ENCODE results near the gene TAF1B.
"Not testable (repeated sequence)": the region's sequence is repeated elsewhere in the genome, so short reads cannot be mapped to it uniquely, and the experiment has no call there.

TAF1B gene

GRCh38 chr2:9814129-9814868 is 29.0 kb upstream of the TAF1B start:
- no peak overlapping the region for H3K27ac Mint-ChIP-seq
- peaks cover 10% of the 10 kb centered on the region for H3K4me1 Mint-ChIP-seq (ENCODE audit: low read depth)
- no peaks in the 10 kb centered on the region for H3K9me3 Mint-ChIP-seq
- no peak overlapping the region for H3K4me3 Mint-ChIP-seq
- DNase-seq, result no peak
- H3K36me3 Mint-ChIP-seq (ENCODE audit: low read depth), result no peaks in the 10 kb centered on the region
- no peaks in the 10 kb centered on the region for H3K27me3 Mint-ChIP-seq

- Mint-ChIP-seq H3K36me3 (ENCODE audit: low read depth) (no peaks in the 10 kb centered on the region), H3K27me3 (no peaks in the 10 kb centered on the region), H3K27ac (no peak overlapping the region), H3K4me1 (ENCODE audit: low read depth) (peaks cover 10% of the 10 kb centered on the region), H3K9me3 (no peaks in the 10 kb centered on the region), H3K4me3 (no peak overlapping the region)
- no peak for DNase-seq
These were observed 28.2 kb upstream of the TAF1B start for GRCh38 chr2:9815076-9815475.

DNA sequence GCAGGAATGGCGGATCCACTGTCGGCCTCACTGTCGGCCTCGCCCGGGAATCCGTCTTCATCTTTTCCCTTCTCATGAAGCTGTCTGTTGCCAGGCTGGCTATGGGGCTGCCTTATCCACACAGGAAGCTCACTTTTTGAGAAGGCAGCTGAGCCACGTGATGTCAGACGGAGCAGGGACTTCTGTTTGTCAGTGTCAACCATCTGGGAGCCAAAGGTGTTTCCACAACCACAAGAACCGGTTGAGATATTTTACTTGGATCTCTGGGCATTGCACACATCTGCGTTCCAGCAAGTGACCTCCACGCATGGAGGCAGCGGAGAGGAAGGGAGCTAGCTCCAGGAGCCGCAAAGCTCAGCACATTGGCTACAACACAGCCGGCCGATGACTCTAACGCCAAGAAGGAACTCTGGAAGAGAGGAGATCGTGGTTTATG is 27.4 kb upstream of the TAF1B start:
- H3K4me1 Mint-ChIP-seq (ENCODE audit: low read depth), result peaks cover 10% of the 10 kb centered on the region
- H3K4me3 Mint-ChIP-seq, result no peak overlapping the region
- DNase-seq, result no peak
- H3K27ac Mint-ChIP-seq, result no peak overlapping the region
- no peaks in the 10 kb centered on the region for H3K9me3 Mint-ChIP-seq
- no peaks in the 10 kb centered on the region for H3K27me3 Mint-ChIP-seq
- no peaks in the 10 kb centered on the region for H3K36me3 Mint-ChIP-seq (ENCODE audit: low read depth)

GRCh38 chr2:9818097-9818496 is 25.2 kb upstream of the TAF1B start:
- DNase-seq, result no peak
- no peaks in the 10 kb centered on the region for H3K36me3 Mint-ChIP-seq (ENCODE audit: low read depth)
- H3K4me3 Mint-ChIP-seq, result no peak overlapping the region
- H3K27me3 Mint-ChIP-seq, result no peaks in the 10 kb centered on the region
- H3K4me1 Mint-ChIP-seq (ENCODE audit: low read depth), result peaks cover 10% of the 10 kb centered on the region
- no peak overlapping the region for H3K27ac Mint-ChIP-seq
- H3K9me3 Mint-ChIP-seq, result no peaks in the 10 kb centered on the region

DNA sequence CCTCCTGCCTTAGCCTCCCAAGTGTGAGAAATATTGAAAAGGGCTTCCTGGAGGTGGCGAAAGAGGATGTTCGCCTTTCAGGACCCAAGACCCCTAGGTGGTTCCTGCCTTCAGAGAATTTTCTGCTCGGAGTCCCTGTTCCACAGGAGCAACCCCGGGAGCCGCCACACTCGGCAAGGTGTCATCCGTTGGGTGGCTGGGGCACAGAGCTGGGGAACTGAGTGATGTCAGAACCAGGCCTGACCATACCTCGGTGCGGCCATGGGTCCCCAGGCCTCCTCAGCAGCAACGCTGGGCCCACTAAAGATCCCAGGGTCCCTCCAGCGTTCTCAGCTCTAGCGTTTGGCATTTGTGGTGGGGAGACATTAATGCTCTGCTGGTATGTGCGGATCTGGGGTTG is 23.7 kb upstream of the TAF1B start:
- Mint-ChIP-seq H3K36me3 (ENCODE audit: low read depth) (no peaks in the 10 kb centered on the region), H3K27me3 (peaks cover 2% of the 10 kb centered on the region), H3K4me3 (no peak overlapping the region), H3K9me3 (no peaks in the 10 kb centered on the region), H3K4me1 (ENCODE audit: low read depth) (peaks cover 5% of the 10 kb centered on the region), H3K27ac (no peak overlapping the region)
- no peak for DNase-seq

- no peaks in the 10 kb centered on the region for H3K36me3 Mint-ChIP-seq (ENCODE audit: low read depth)
- no peak overlapping the region for H3K4me3 Mint-ChIP-seq
- H3K4me1 Mint-ChIP-seq (ENCODE audit: low read depth), result peaks cover 5% of the 10 kb centered on the region
- H3K27me3 Mint-ChIP-seq, result peaks cover 2% of the 10 kb centered on the region
- H3K9me3 Mint-ChIP-seq, result no peaks in the 10 kb centered on the region
- no peak overlapping the region for H3K27ac Mint-ChIP-seq
- DNase-seq, result no peak
These were observed 23.0 kb upstream of the TAF1B start for GRCh38 chr2:9820020-9820973.

DNA sequence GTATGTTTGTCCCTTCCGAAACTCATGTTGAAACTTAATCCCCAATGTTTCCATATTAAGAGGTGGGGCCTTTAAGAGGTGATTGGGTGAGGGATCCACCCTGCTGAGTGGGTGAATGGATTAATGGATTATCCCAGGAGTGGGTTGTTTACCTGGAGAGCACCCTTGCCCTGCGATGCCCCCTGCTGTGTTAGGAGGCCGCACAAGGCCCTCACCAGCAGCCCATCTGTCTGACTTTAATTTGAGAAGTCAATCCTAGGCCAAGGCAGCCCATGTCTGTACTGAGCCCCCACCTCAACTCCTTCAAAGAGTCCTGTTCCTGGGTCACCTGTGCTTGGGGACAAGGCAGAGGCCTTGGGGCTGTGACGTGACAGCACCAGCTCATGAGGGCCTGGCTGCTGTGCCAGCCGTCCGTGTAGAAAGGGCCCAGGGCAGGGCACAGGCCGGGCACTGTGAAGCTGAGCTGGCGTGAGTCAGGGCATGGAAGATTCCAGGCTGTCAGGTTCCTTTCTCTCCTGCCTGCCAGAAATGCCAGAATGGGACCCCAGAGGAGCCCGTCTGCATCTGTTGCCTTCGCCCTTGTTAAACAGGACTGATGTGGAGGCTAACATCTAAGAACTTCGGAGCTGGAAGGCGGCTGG is 21.3 kb upstream of the TAF1B start:
- H3K27ac Mint-ChIP-seq, result no peak overlapping the region
- no peaks in the 10 kb centered on the region for H3K36me3 Mint-ChIP-seq (ENCODE audit: low read depth)
- no peak overlapping the region for H3K4me3 Mint-ChIP-seq
- H3K27me3 Mint-ChIP-seq, result peaks cover 2% of the 10 kb centered on the region
- H3K4me1 Mint-ChIP-seq (ENCODE audit: low read depth), result no peaks in the 10 kb centered on the region
- H3K9me3 Mint-ChIP-seq, result no peaks in the 10 kb centered on the region
- DNase-seq, result no peak

DNA sequence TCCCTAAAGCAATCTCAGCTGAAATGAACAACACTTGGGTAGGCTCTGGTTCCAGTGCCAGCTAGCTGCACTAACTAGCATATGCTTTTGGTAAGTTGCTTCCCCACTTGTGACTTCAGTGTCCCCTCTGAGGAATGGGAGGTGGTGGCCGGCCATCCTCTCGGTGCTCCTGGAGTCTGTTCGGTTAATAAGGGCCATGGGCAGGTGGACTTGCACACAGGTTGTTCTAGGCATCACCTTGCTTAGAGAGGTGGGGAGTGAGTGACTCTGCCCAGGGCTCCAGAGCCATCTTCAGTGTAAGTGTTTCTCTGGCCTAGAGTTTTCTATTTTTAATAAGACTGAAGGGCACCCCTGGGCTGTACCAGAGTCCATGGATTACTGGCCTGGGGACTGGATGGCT is 18.8 kb upstream of the TAF1B start:
- Mint-ChIP-seq H3K4me1 (ENCODE audit: low read depth) (no peaks in the 10 kb centered on the region), H3K4me3 (no peak overlapping the region), H3K27me3 (peaks cover 3% of the 10 kb centered on the region), H3K9me3 (no peaks in the 10 kb centered on the region), H3K36me3 (ENCODE audit: low read depth) (no peaks in the 10 kb centered on the region), H3K27ac (no peak overlapping the region)
- no peak for DNase-seq

DNA sequence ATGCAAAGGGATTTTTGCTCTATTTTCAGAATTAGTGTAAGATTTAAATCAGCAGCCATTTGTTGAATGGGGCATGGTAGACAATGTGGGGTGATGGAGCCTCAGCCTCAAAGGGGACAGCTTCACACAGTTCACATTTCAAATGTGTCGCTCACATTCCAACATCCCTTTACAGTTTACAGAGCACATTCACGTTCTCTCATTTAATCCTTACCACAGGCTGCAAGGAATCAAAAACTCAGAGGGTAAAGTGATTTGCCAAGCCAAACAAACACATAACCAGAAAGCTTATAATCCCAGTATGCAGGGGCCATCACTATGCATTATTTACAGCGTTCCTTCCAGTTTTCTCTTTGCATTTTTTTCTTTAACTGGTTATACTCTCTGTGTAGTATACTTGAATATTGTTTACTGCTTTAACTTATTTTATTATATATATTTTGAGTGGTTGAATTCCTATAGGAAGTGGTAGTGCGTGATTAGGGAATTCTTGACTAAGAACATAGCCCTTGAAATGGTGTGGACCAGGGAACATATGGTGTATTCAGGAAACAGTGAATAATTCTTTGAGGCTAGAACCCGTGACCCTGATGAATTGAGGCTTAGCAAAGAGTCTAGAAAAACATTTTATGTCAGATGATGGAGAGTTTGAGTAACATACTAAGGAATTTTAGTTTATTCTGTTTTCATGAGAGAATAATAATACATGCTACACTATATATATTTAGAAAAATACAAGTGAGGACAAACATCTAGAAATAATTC is 18.1 kb upstream of the TAF1B start:
- DNase-seq, result no peak

GRCh38 chr2:9826208-9826607 is 17.1 kb upstream of the TAF1B start:
- Mint-ChIP-seq H3K36me3 (ENCODE audit: low read depth) (no peaks in the 10 kb centered on the region), H3K27me3 (peaks cover 9% of the 10 kb centered on the region), H3K4me3 (no peak overlapping the region), H3K27ac (no peak overlapping the region), H3K9me3 (no peaks in the 10 kb centered on the region), H3K4me1 (ENCODE audit: low read depth) (peaks cover 6% of the 10 kb centered on the region)
- no peak for DNase-seq

More for the DNA sequence above, 18.1 kb upstream of the TAF1B start:
- Mint-ChIP-seq H3K4me3 (no peak overlapping the region), H3K27ac (no peak overlapping the region), H3K27me3 (peaks cover 9% of the 10 kb centered on the region), H3K9me3 (no peaks in the 10 kb centered on the region), H3K36me3 (ENCODE audit: low read depth) (no peaks in the 10 kb centered on the region), H3K4me1 (ENCODE audit: low read depth) (no peaks in the 10 kb centered on the region)

DNA sequence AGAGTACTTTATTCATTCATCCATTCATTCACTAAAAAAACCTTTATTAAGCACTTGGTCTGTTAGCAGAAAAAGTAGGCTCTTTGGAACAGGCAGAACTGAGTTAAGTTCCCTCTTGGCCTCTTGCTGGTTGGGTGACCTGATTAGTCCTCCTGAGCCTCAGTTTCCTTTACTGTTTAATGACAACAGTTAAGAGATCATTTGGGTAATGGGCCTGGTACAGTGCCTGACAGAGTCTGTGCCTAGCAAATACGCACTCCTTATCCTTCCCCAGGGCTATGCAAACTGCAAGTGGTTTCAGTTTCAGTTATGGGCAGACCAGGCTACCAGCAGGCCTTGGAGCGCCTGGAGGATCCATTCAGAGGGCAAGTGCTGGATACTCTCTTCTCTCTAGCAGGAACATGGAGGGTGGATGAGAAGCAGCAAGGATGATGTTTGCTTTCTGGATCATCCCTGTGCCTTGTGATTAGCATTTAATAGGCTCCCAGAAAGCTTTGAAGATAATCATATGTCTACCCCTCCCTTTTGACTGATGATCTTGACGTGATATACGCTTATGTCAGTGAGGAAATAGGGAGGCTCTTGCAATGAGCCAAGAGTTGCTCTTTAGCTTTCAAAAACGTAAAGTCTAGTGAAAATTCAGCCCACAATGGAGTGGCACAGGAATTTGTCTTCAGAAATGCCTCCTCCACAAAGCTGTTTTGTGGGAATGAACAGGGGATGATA is 12.4 kb upstream of the TAF1B start:
- Mint-ChIP-seq H3K4me3 (no peak overlapping the region), H3K27ac (no peak overlapping the region), H3K36me3 (ENCODE audit: low read depth) (no peaks in the 10 kb centered on the region), H3K27me3 (peaks cover 6% of the 10 kb centered on the region), H3K4me1 (ENCODE audit: low read depth) (peaks cover 6% of the 10 kb centered on the region), H3K9me3 (no peaks in the 10 kb centered on the region)
- no peak for DNase-seq

GRCh38 chr2:9831670-9832069 is 11.6 kb upstream of the TAF1B start:
- no peak for DNase-seq
- Mint-ChIP-seq H3K27ac (no peak overlapping the region), H3K9me3 (no peaks in the 10 kb centered on the region), H3K36me3 (ENCODE audit: low read depth) (no peaks in the 10 kb centered on the region), H3K4me3 (no peak overlapping the region), H3K27me3 (peaks cover 6% of the 10 kb centered on the region), H3K4me1 (ENCODE audit: low read depth) (peaks cover 6% of the 10 kb centered on the region)

- no peak overlapping the region for H3K27ac Mint-ChIP-seq
- H3K36me3 Mint-ChIP-seq (ENCODE audit: low read depth), result no peaks in the 10 kb centered on the region
- H3K9me3 Mint-ChIP-seq, result no peaks in the 10 kb centered on the region
- peaks cover 6% of the 10 kb centered on the region for H3K27me3 Mint-ChIP-seq
- DNase-seq, result no peak
- peaks cover 6% of the 10 kb centered on the region for H3K4me1 Mint-ChIP-seq (ENCODE audit: low read depth)
- H3K4me3 Mint-ChIP-seq, result no peak overlapping the region
These were observed 10.7 kb upstream of the TAF1B start for GRCh38 chr2:9832586-9832985.

DNA sequence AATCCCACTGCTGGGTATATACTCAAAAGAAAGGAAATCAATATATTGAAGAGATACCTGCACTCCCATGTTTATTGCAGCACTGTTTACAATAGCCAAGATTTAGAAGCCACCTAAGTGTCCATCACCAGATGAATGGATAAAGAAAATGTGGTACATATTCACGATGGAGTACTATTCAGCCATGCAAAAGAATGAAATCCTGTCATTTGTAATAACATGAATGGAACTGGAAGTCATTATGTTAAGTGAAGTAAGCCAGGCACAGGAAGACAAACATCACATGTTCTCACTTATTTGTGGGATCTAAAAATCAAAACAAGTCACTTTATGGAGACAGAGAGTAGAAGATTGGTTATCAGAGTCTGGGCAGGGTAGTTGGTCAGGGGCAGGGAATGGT is 8.2 kb upstream of the TAF1B start:
- not testable (repeated sequence) for DNase-seq; H3K27me3 Mint-ChIP-seq; H3K4me3 Mint-ChIP-seq; H3K4me1 Mint-ChIP-seq (ENCODE audit: low read depth); H3K27ac Mint-ChIP-seq; H3K36me3 Mint-ChIP-seq (ENCODE audit: low read depth); H3K9me3 Mint-ChIP-seq
